ENCODE results near the gene NPIPB2.
"Not testable (repeated sequence)": the region's sequence is repeated elsewhere in the genome, so short reads cannot be mapped to it uniquely, and the experiment has no call there.

NPIPB2 gene

GRCh38 chr16:11957591-11958395 lies 15.9 kb upstream of the NPIPB2 start:
- DNase-seq, result no peak

- peak in 1 of 2 experiments; percentile 21 for DNase-seq
Observed at GRCh38 chr16:11956558-11956957, 14.7 kb upstream of the NPIPB2 start.

GRCh38 chr16:11955713-11956123 lies 13.9 kb upstream of the NPIPB2 start:
- DNase-seq, result no peak

- not testable (repeated sequence) for DNase-seq
Observed at GRCh38 chr16:11953576-11953975, 11.7 kb upstream of the NPIPB2 start.

GRCh38 chr16:11950388-11950787 lies 8.5 kb upstream of the NPIPB2 start:
- no peak for DNase-seq

GRCh38 chr16:11949527-11949926 lies 7.7 kb upstream of the NPIPB2 start:
- DNase-seq, result peak in 1 of 2 experiments; percentile 41

GRCh38 chr16:11948819-11949218 lies 7.0 kb upstream of the NPIPB2 start:
- DNase-seq, result no peak

GRCh38 chr16:11946433-11946832 lies 4.6 kb upstream of the NPIPB2 start:
- DNase-seq, result no peak

GRCh38 chr16:11927350-11927749 lies 14.5 kb downstream of the NPIPB2 start:
- DNase-seq, result not testable (repeated sequence)

GRCh38 chr16:11924046-11924445 lies 17.8 kb downstream of the NPIPB2 start:
- DNase-seq, result not testable (repeated sequence)

- no peak for DNase-seq
Observed at GRCh38 chr16:11916524-11917285, 25.1 kb downstream of the NPIPB2 start.

- peak; percentile 93 to 98 for DNase-seq
Observed at GRCh38 chr16:11915644-11916523, 26.0 kb downstream of the NPIPB2 start, which contains the start of gene GSPT1. TSS of gene GSPT1 (minus strand) at chr16:11915956. CDS start at chr16:11915720, 236 bp downstream.

- peak in 1 of 2 experiments; percentile 22 for DNase-seq
Observed at GRCh38 chr16:11915114-11915643, 26.7 kb downstream of the NPIPB2 start.

- peak in 1 of 2 experiments; percentile 20 for DNase-seq
Observed at GRCh38 chr16:11914210-11915113, 27.4 kb downstream of the NPIPB2 start.

- DNase-seq, result no peak
Observed at GRCh38 chr16:11913425-11914079, 28.3 kb downstream of the NPIPB2 start.

GRCh38 chr16:11909653-11910545 lies 31.9 kb downstream of the NPIPB2 start:
- no peak for DNase-seq

GRCh38 chr16:11907160-11907970 lies 34.5 kb downstream of the NPIPB2 start:
- DNase-seq, result no peak

- no peak for DNase-seq
Observed at GRCh38 chr16:11903906-11904305, 37.9 kb downstream of the NPIPB2 start.

- no peak for DNase-seq
Observed at GRCh38 chr16:11901091-11901490, 40.8 kb downstream of the NPIPB2 start.
